Coronary artery (tissue), 2 donors: ENCODE results near the gene USH1G.

Experiments used
- DNase-seq: peaks from one replicate; pipeline ENCODE4 v3.0.0-alpha.2; 2017; ENCODE audit warnings: low spot score
- H3K27ac ChIP-seq, 2 donors: fragments of 200-600 bp; sonication (generic); one replicate each; pipeline ENCODE4 v1.5.1; 2016 to 2019
- H3K4me3 ChIP-seq: fragments of 200-600 bp; sonication (generic); 2 replicates; pipeline ENCODE4 v1.5.1; 2016; ENCODE audit warnings: mild to moderate bottlenecking, moderate library complexity
- CTCF ChIP-seq: fragments of 200-600 bp; sonication (generic); IDR thresholded peaks from one replicate; pipeline ENCODE4 v1.5.1; 2019; ENCODE audit warnings: antibody characterized with exemption

Gene USH1G

GRCh38 chr17:74952431-74953133, 29.5 kb upstream of the USH1G start:
- TF ChIP-seq CTCF, result no peak
- no peak overlapping the region for H3K27ac ChIP-seq
- DNase-seq, result no peak
- H3K4me3 ChIP-seq, result no peak overlapping the region

GRCh38 chr17:74951680-74952421, 28.8 kb upstream of the USH1G start:
- no peak for TF ChIP-seq CTCF
- Histone ChIP-seq H3K4me3 (no peak overlapping the region), H3K27ac (no peak overlapping the region)
- DNase-seq, result no peak

- TF ChIP-seq CTCF, result no peak
- no peak overlapping the region for H3K27ac ChIP-seq
- no peak overlapping the region for H3K4me3 ChIP-seq
- DNase-seq, result no peak
These were observed 28.0 kb upstream of the USH1G start for GRCh38 chr17:74951065-74951464.

- H3K27ac ChIP-seq, result no peak overlapping the region
- no peak overlapping the region for H3K4me3 ChIP-seq
- DNase-seq, result no peak
- TF ChIP-seq CTCF, result no peak
These were observed 27.2 kb upstream of the USH1G start for GRCh38 chr17:74950207-74950606.

- no peak overlapping the region for H3K4me3 ChIP-seq
- TF ChIP-seq CTCF, result no peak
- H3K27ac ChIP-seq, result no peak overlapping the region
- no peak for DNase-seq
These were observed 26.5 kb upstream of the USH1G start for GRCh38 chr17:74949455-74950115.

GRCh38 chr17:74947041-74947754, 24.1 kb upstream of the USH1G start:
- DNase-seq, result no peak
- H3K4me3 ChIP-seq, result no peak overlapping the region
- no peak for TF ChIP-seq CTCF

More at GRCh38 chr17:74947041-74947754, 24.1 kb upstream of the USH1G start:
- no peak overlapping the region for H3K27ac ChIP-seq
